ENCODE data around the gene KLK10.
"Not testable (repeated sequence)": the region's sequence is repeated elsewhere in the genome, so short reads cannot be mapped to it uniquely, and the experiment has no call there.

KLK10 gene

GRCh38 chr19:51000981-51001380 lies 18.5 kb downstream of the KLK10 start:
- DNase-seq, result no peak

DNA sequence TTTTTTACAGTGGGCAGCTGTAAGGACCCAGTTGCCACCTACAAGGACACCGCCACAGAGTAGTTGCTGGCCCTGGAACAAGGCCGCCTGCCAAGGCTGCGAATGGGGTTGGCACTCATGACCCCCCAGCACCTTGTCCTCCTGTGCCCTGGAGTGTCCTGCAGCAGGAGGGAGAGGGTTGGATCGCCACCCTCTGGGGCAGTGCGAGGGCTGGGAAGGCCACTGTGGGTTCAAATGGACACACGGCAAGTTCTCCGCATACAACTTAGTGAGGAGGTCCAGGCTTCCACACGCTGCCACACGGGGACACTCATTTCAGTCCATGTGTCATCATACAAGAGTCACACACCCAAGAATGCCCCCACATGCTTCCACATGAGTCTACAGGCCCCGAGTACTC lies 19.1 kb downstream of the KLK10 start:
- no peak for DNase-seq

DNA sequence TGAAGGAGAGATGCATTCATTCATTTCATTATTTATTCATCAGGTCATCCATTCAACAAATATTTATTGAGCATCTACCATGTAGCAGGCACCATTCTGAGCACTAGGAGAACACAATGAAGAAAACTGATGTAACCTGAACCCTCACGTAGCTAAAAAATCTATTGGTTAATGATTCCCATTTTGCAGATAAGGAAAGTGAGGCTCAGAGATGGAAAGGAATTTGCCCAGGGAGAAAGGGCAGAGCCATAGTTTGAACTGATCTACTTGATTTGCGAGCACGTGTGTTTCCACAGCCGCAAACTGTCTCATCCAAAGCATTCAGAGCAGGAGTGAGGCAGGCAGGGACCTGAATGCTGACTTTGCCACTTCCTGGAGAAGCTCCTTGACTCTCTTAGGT lies 20.8 kb downstream of the KLK10 start:
- no peak for DNase-seq

DNA sequence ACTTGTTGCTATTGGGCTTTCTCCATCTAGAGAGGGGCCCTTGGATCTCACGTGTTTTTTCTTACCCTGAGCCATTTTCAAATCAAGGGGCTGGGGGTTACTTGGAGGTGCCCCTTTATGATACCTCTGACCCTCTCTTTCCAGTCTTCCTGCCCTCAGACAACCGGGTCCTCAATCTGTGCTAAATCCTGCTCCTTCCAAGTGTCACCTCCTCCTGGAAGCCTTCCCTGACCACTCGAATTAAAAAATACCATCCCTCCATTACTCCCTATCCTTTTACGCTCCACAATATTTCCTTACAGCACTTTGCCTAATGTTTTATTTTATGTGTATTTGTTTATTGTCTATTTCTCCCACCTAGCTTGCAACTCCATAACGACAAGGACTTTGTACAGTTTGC lies 21.4 kb downstream of the KLK10 start:
- DNase-seq, result no peak

DNA sequence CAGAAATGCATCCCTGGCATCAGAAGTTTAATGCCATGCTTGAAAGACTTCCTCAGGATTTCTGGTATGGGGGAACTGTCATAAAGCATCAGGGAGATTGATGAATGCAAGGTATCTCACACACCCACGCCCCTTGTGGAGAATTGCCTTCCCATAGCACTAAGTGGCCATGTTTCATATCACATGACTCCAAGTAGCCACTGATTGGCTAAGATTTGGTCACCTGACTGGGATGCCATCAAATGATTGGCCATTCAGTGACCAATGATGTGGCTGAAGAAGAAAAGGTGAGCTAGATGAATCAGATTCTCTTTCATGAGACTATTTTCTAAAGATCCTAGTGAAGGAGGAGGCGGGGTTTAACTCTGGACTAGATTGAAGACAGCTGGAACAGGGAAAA lies 25.4 kb downstream of the KLK10 start:
- no peak for DNase-seq

- DNase-seq, result no peak
Observed at GRCh38 chr19:50992666-50993035, 26.9 kb downstream of the KLK10 start.

- not testable (repeated sequence) for DNase-seq
Observed at GRCh38 chr19:50984416-50984815, 35.1 kb downstream of the KLK10 start.

DNA sequence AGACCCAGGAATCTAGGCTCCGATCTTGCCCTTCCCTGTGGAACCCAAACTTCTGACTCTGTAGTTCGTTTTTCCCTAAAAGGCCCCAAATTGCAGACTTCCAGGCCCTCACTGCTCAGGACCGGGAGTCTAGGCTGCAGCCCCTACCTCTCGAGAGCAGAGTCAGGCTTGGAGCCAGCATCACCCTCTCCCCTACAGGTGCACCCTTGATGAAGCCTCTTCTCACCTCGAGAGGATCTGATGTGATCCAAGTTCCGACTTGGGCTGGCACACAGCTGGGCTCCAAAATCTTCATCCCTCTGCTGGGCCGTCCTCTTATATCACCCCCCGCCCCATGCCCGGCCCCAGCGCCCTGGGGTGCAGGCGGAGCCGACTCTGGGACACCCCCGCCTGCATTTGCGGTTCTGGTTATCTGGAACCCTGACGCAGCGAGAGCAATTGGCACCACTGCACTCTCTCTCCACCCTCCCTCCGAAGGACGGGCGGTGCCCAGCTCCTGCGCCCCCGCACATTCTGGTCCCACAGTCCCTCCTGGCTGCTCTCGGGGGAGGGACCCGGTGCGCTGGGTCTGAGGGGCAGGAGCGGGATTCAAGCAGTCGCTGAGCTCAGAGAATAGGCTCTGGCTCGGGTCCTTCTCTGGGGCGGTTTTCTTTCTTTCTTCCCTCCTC lies 35.8 kb downstream of the KLK10 start, which contains the start of gene KLK7:
KLK7 (minus strand) TSS at position 293 of the 668 bp plus-strand sequence. CDS start 1,518 bp downstream, outside the sequence.
- no peak for DNase-seq

- no peak for DNase-seq
Observed at GRCh38 chr19:50982186-50982585, 37.3 kb downstream of the KLK10 start.

DNA sequence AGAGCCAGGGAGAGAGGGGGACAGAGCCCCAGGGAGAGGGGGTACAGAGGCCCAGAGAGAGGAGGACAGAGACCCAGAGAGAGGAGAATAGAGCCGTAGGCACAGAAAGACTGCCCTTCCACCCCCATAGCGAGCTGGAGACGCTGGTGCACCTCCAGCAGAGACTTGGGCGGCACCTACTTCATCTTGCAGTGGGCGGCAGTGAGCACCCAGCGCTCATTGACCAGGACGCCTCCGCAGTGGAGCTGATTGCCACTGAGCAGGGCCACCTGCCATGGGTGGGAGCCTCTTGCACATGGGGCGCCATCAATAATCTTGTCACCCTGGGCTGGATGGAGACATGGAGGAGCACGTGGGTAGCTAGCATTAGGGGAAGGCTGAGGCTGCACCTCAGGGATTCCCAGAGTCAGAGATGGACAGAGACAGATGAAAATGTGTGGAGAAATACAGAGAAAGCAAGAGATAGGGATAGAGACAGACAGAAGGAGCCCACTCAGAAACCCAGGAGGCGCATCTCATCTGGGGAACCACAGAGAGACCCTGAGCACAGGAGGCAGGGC lies 37.8 kb downstream of the KLK10 start:
- DNase-seq, result no peak

DNA sequence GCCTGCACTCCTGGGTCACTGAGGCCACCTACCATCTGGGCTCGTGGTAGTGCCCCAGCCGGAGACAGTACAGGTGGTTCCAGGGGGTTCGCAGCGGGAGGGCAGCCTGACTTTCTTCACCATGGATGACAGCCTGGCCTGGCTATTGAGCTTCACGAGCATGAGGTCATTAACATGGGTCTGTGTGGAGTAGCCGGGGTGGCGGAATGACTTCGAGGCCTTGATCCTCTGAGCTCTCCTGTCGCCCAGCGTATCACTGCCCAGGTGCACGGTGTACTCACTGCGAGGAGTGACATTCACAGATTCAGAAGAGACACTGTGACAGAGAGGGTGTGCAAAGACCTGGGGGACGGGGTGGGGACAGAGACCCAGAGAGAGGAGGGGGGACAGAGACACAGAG lies 39.3 kb downstream of the KLK10 start:
- DNase-seq, result no peak

- DNase-seq, result no peak
Observed at GRCh38 chr19:50979758-50980157, 39.8 kb downstream of the KLK10 start.

DNA sequence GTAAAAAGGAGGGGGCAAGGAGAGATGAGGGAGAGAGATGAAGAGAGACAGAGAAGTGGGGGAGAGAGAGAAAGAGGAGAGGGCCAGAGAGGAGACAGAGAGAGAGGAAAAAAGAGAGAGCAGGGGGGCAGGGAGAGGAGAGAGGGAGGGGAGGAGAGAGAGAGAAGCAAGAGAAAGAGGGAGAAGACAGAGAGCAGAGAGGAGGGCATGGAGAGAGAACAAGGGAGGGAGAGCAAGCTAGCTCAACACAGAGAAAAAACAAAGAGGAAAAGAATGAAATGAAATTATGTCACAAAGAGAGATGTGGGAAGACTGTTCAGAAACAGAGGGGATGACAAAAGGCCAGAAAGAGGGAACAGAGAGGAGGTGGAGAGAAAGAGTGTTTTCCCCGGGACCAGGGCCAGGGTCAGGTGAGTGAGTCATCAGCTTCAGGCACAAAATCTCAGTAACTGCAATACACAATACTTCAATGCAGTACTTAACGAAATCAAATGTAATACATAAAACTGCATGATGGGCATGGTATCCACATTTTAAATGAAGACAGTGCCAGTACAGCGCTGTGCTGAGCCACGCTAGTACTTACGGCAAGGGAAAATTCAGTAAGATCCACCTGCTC lies 40.6 kb downstream of the KLK10 start:
- no peak for DNase-seq

DNA sequence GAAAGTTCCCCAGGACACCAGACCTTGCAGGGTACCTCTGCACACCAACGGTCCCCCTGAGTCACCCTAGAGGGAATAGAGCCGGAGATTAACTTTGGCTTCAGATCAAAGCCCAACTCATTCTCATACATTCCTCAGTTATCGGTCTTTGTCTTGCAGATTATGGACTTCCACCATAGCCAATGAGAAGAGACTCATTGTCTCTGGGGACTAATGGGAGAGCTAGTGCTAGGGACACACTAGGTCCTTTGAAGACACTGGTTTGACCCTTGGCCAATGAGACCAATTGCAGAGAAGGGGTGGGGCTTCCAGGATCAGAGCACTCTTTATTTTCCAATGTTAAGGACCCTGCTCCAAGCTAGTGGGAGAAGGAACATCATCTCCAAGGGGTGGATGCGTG lies 41.9 kb downstream of the KLK10 start:
- DNase-seq, result no peak

DNA sequence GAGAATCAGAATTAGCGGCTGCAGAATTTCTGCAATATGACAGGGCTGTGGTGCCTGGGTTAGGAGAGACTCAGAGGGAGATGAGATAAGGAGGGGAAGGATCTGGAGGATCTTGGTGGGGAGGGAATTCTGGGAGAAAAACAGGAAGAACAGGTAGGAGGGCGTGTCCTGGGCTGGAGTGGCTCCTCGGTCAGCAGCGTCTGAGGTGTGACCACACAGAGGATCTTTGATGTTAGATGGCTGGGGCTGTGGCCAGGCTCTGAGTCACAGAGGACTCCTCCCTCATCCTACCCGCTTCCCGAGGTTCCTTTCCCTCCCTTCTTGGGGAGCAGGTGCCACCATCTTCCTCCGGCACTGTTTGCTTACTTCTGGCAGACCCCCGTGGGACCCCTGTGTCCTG lies 43.7 kb downstream of the KLK10 start:
- DNase-seq, result no peak

DNA sequence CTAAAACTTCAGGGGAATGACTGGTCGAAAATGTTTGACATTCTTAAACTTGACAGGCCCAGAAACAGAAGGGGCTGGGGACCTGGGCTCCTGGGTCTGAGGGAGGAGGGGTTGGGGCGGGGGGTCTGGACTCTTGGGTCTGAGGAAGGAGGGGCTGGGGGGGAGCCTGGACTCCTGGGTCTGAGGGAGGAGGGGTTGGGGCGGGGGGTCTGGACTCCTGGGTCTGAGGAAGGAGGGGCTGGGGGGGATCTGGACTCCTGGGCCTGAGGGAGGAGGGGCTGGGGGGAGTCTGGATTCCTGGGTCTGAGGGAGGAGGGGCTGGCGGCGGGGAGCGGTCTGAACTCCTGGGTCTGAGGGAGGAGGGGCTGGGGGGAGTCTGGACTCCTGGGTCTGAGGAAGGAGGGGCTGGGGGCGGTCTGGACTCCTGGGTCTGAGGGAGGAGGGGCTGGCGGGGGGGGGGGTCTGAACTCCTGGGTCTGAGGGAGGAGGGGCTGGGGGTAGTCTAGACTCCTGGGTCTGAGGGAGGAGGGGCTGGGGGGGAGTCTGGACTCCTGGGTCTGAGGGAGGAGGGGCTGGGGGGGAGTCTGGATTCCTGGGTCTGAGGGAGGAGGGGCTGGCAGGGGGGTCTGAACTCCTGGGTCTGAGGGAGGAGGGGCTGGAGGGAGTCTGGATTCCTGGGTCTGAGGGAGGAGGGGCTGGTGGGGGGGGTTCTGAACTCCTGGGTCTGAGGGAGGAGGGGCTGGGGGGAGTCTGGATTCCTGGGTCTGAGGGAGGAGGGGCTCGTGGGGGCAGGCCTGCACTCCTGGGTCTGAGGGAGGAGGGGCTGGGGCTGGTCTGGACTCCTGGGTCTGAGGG lies 44.6 kb downstream of the KLK10 start:
- no peak for DNase-seq

- DNase-seq, result no peak
Observed at GRCh38 chr19:50972795-50973376, 46.6 kb downstream of the KLK10 start.

- not testable (repeated sequence) for DNase-seq
Observed at GRCh38 chr19:50969810-50970209, 49.7 kb downstream of the KLK10 start.

- DNase-seq, result no peak
Observed at GRCh38 chr19:50969413-50969760, 50.1 kb downstream of the KLK10 start, which contains the start of gene KLK6. Gene KLK6 (minus strand): TSS chr19:50969591. CDS start chr19:50968104, 1,487 bp downstream.

DNA sequence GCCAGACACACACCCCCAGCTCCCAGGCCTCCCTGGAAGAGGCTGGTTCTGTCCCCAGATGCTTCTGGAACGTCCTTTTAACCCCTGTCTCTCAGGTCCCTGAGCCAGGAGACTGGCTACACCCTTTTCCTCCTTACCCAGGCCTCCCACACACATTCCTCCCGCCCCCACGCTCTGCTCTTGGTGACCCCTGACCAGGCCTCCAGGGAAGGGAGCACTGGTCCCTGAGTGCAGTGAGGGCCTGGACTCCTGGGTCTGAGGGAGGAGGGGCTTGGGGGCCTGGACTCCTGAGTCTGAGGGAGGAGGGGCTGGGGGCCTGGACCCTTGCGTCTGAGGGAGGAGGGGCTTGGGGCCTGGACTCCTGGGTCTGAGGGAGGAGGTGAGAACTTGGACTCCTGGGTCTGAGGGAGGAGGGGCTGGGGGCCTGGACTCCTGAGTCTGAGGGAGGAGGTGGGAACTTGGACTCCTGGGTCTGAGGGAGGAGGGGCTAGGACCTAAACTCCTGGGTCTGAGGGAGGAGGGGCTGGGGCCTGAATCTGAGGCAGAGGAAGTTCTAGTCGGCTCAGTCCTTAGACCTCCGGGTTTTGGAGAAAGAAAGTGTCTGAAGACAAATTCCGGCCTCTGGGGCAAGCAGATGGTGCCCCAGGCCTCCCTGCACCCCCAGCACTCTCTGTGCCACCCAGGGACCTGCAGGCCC lies 50.6 kb downstream of the KLK10 start:
- DNase-seq, result no peak

- no peak for DNase-seq
Observed at GRCh38 chr19:50967929-50968715, 51.4 kb downstream of the KLK10 start.

GRCh38 chr19:50964266-50964665 lies 55.2 kb downstream of the KLK10 start:
- no peak for DNase-seq

All from activated gamma-delta T cell treated with Interleukin-2 at 50 U/mL for 16 hours (primary cell).